Epithelial cell of proximal tubule (primary cell): ENCODE data around the gene GUF1. TPM values are rescaled to one million over a fixed set of nuclear protein-coding genes. Genes with fewer than 3 reads are reported as not detected.
"Not testable (repeated sequence)": the region's sequence is repeated elsewhere in the genome, so short reads cannot be mapped to it uniquely, and the experiment has no call there.

Experiments
- DNase-seq: peaks from one replicate; pipeline ENCODE4 v3.0.0-alpha.2; 2011; ENCODE audit warnings: low read depth
- H3K4me3 ChIP-seq: 2 replicates; pipeline ENCODE4 v1.5.1; 2011; ENCODE audit warnings: low read depth, mild to moderate bottlenecking, low read length
- total RNA-seq: library from RNA; depleted of rRNA; stranded (reverse); fragments of >200 nt; gene quantifications from 2 replicates; pipeline ENCODE4 v1.2.3, GENCODE V29; 2015
- TF ChIP-seq, protein P1 (sequence below): conservative IDR thresholded peaks from 2 replicates; pipeline ENCODE4 v1.5.1; 2012; ENCODE audit warnings: low read depth, mild to moderate bottlenecking, low read length

The GUF1 gene
- total RNA-seq, 1 donor from 2014 or later, result 15.3 TPM

DNA sequence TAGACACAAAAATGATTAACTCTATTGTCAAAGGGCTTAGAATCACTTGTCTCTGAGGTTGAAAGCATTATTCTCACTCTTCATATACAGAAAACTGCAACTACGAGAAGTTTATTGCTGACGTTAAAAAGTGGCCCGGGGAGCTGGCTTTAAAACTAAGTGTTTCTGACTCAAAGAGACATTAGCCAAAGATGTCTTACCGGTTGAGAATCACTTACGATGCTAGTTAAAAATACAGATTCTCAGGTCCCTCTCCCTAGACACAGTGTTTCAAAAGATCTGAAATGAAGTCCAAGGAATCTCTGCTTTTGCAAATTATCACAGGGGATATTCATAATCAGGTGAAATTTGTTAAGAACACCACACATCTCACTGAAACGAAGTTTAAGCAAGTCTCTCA, 46.9 kb downstream of the GUF1 start:
- TF ChIP-seq, protein P1, sequence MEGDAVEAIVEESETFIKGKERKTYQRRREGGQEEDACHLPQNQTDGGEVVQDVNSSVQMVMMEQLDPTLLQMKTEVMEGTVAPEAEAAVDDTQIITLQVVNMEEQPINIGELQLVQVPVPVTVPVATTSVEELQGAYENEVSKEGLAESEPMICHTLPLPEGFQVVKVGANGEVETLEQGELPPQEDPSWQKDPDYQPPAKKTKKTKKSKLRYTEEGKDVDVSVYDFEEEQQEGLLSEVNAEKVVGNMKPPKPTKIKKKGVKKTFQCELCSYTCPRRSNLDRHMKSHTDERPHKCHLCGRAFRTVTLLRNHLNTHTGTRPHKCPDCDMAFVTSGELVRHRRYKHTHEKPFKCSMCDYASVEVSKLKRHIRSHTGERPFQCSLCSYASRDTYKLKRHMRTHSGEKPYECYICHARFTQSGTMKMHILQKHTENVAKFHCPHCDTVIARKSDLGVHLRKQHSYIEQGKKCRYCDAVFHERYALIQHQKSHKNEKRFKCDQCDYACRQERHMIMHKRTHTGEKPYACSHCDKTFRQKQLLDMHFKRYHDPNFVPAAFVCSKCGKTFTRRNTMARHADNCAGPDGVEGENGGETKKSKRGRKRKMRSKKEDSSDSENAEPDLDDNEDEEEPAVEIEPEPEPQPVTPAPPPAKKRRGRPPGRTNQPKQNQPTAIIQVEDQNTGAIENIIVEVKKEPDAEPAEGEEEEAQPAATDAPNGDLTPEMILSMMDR, result no peak
- DNase-seq, result no peak
- H3K4me3 ChIP-seq, result peak overlapping the region; percentile 91

- TF ChIP-seq, protein P1, result no peak
- DNase-seq, result no peak
Measured at GRCh38 chr4:44725726-44726037, 47.5 kb downstream of the GUF1 start.

GRCh38 chr4:44726038-44726871, 48.0 kb downstream of the GUF1 start, which contains the start of gene GNPDA2:
Gene GNPDA2 (minus strand): TSS chr4:44726556. CDS start chr4:44722207, 4,349 bp downstream.
- TF ChIP-seq, protein P1, result no peak
- peak within 1 kb of the TSS; percentile 91 for H3K4me3 ChIP-seq
- DNase-seq, result no peak

More at GRCh38 chr4:44725726-44726037, 47.5 kb downstream of the GUF1 start:
- peak overlapping the region; percentile 91 for H3K4me3 ChIP-seq

DNA sequence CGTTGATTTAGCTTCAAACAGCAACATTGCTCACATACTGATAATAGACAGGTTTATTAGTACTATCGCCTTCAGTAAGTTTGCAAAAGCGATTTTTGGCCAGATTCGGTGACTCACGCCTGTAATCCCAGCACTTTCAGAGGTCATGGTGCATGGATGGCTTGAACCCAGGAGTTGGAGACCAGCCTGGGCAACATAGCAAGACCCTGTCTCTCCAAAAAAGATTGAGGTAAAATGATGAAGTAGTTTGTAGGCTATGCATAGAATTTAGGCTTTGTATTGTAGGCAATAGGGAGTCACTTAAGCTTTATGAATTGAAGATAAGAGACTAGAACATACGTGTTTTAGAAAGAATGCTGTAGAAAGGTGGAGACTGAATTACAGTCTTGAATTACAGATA, 49.3 kb downstream of the GUF1 start:
- TF ChIP-seq, protein P1, result no peak
- no peak overlapping the region for H3K4me3 ChIP-seq
- DNase-seq, result no peak

GRCh38 chr4:44728694-44729093, 50.5 kb downstream of the GUF1 start:
- H3K4me3 ChIP-seq, DNase-seq: not testable (repeated sequence)

- no peak overlapping the region for H3K4me3 ChIP-seq
- TF ChIP-seq, protein P1, result no peak
- no peak for DNase-seq
Measured at GRCh38 chr4:44736900-44737299, 58.7 kb downstream of the GUF1 start.

DNA sequence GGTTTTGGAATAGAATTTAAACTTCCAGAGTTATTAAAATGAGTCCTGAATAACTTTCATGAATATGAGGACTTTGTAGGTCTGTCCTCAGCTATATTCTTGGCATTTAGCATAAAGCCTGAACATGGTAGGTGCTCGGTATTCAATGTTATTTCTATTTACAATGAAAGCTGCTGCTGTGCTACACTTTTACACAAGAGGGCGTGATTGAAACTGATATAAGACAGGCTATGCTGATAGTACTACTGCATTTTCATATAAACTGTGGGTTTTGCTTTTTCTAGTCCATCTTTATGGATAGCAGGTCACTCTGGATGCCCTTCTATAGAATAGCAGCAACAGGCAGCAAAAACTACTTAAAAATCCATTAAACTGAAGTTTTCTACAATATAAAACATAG, 60.4 kb downstream of the GUF1 start:
- H3K4me3 ChIP-seq, result no peak overlapping the region
- TF ChIP-seq, protein P1, result peak; percentile 50
- DNase-seq, result no peak
